HG03342 (cell line): Measurements from ENCODE around the gene DCST1.

ENCODE experiments used
- ATAC-seq: cut with Tn5 transposase; IDR thresholded peaks from one replicate; pipeline ENCODE4 v1.9.1; 2021; ENCODE audit warnings: mild to moderate bottlenecking, moderate library complexity; ENCODE audit not compliant: unreplicated experiment

Gene DCST1

DNA sequence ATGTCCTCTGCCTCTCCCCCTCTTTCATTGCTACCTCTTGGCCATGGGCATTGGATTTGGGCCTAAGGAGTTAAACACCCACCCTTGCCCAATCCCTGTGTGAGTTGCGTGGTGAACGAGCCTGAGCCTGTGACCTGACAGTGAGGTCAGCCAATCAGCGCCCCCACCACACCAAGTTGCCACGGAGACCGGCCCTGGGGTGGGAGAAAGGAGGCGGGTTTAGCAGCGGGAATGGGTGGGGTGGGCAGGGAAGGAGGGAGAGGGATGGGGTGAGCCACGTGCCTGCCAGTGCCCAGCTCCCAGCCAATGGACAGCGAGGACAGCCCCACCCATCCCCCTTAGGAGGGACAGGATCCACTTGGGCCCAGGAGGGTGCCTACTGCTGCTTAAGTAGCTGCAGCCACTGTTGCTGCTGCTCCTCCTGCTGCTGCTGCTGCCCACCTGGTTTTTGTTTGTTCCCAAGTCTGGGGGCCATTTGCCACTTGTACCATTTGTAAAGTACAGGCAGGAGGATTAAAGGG lies 21.5 kb upstream of the DCST1 start:
- ATAC-seq = no peak

DNA sequence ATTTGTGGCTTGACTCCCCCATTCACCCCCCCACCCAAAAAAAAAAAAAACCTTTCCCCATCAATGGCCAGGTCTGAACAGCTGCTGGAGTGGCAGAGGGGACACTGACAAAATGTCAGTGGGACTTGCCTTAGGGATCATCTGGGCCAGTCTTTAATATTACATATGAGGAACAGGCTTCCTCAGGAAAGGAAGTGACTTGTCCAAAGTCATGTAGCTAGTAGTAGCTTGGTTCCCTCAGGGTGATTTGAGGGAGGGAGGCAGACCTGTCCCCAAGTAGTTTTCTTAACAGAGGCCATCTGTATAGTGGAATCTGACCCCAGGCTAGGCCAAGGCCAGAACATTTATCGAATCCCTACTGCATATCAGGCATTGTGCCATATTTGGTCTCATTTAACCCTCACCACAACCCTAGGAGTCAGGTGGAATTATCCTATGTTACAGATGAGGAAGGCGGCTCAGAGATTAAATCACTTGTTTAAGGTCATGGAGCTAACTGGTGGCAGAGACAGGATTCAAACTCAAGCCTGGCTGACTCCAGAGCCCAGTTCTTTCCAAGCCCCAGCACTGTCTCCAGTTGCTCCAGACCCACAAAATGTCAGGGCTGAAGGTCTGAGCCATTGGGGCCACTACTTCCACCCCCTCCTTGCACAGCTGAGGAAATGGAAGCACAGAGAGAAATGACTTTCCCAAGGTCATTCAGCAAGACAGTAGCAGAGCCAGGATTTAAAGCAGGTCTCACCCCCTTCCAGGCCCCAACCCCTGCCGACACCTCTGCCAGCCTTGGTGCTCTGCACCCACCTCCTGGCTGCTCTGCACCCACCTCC lies 20.6 kb upstream of the DCST1 start:
- ATAC-seq = no peak

DNA sequence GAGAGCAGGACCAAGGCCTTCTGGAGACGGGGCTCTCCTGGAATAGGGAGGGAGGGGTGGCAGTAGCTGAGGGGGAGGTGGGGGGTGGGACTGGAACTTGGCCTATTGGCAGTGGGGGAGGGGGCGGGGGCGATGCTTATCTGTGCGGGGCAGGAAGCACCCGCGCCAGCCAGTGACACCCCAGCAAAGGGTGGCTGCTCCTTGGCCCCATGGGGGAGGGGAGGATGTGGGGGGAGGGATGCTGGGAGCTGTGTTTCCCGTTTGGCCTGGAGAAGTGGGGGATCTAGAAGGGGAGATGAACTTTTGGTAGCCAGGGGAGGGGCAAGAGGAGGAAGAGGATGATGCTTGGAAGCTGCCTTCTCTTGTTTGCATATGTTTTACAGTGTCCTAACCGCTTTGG lies 20.0 kb upstream of the DCST1 start:
- ATAC-seq = no peak

DNA sequence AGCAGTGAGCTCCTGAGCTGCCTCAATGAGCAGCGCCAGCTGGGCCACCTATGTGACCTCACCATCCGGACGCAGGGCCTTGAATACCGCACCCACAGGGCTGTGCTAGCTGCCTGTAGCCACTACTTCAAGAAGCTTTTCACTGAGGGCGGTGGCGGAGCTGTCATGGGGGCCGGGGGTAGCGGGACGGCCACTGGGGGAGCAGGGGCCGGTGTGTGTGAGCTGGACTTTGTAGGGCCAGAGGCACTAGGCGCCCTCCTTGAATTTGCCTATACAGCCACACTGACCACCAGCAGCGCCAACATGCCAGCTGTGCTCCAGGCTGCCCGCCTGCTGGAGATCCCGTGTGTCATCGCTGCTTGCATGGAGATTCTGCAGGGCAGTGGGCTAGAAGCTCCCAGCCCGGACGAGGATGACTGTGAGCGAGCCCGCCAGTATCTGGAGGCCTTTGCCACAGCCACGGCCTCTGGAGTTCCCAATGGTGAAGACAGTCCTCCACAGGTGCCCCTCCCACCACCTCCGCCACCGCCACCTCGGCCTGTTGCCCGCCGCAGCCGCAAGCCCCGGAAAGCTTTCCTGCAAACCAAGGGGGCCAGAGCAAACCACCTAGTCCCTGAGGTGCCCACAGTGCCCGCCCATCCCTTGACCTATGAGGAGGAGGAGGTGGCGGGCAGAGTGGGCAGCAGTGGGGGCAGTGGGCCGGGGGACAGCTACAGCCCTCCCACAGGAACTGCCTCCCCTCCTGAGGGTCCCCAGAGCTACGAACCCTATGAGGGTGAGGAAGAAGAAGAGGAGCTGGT lies 18.7 kb upstream of the DCST1 start:
- ATAC-seq = no peak

DNA sequence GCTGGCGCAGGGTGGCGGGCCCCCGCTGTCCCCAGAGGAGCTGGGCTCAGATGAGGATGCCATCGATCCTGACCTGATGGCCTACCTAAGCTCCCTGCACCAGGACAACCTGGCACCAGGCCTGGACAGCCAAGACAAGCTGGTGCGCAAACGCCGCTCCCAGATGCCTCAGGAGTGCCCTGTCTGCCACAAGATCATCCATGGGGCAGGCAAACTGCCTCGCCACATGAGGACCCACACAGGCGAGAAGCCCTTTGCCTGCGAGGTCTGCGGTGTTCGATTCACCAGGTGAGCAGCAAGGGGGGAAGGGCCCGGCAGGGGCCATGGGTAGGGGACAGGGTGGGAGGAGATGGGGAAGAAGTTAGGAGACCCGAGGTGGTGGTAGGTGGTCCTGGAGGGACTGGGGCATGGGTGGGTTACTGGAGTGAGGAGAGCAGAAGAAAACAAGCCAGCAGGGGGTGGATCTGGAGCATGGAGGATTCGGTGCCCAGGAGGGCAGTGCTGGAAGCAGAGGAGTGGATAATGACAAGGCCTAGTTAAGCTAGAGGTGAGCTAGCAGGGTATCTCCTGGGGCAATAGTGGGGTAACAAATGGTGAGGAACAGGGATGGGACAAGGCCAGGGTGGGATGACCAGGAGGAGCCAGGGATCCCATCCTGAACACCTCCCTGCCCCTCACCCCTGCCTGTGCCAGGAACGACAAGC lies 17.9 kb upstream of the DCST1 start:
- no peak for ATAC-seq

DNA sequence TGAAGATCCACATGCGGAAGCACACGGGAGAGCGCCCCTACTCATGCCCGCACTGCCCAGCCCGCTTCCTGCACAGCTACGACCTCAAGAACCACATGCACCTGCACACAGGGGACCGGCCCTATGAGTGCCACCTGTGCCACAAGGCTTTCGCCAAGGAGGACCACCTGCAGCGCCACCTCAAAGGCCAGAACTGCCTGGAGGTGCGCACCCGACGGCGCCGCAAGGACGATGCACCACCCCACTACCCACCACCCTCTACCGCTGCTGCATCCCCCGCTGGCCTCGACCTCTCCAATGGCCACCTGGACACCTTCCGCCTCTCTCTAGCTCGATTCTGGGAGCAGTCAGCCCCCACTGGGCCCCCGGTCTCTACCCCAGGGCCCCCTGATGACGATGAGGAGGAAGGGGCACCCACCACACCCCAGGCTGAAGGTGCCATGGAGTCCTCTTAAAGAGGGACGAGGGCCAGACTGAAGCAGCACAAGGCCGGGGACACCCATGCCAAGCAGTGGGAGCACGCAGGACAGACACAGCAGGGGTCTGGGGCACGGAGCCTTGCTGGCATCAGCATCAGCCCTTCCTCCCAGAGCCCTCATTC lies 17.3 kb upstream of the DCST1 start:
- ATAC-seq = no peak

DNA sequence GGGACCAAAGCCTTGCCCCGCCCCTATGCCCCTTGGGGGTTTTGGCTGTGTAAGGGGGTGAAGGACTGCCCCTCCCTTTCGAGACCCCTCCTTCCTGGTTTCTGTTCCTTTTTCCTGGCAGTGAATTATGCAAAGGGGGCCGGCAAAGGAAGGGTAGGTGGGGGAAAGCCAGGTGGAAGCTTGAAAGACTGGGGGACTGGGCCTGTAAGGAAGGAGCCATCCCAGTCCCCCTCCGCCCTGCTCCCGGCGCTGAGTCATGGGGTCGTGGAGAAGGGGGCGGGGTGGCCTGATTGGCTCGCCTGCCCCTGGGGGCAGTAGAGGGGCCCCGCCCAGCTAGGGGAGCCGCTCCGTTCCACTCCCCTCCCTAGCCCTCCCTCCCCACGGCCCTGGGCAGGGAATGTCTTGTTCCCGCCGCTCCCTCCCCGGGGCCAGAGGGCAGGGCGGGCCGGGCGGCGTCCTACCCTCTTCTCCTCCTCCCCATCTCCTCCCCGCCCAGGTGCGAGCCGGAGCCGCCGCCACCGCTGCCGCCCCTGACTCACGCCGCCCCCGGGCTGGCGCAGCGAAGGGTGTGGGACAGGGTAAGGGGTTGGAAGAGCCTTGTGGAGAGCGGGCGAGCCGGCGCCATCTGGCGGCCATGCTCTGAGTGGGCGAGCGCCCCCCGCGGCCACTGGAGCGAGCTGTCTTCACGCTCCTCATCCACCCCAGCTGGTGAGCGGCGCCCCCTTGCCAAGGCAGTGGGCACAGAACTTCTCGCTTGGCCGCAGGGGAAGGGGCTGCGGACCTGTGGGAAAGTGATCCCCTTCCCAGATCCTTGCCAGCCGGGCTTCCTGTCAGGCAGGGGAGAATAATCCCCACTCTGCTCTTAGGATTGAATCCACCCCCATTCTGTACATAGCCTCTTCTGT lies 16.3 kb upstream of the DCST1 start:
- peak; percentile 64 for ATAC-seq

DNA sequence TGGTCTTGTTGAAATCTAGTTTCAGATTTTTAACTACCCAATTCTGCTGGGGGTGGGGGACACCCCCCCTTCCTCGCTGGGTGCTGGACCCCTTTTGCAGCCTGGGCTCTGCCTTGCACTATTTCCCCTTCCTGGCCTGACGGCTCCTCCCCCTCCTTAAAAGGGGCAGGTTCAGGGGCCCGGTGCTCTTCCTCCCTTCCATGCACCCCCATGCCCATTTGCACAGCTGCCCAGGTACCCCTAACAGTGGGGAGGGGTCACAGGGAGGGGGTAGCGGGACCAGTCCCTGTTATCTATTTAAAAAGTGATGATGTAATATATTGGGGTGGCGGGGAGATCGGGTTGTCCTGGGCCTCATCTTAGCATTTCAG lies 15.7 kb upstream of the DCST1 start:
- peak; percentile 16 for ATAC-seq

DNA sequence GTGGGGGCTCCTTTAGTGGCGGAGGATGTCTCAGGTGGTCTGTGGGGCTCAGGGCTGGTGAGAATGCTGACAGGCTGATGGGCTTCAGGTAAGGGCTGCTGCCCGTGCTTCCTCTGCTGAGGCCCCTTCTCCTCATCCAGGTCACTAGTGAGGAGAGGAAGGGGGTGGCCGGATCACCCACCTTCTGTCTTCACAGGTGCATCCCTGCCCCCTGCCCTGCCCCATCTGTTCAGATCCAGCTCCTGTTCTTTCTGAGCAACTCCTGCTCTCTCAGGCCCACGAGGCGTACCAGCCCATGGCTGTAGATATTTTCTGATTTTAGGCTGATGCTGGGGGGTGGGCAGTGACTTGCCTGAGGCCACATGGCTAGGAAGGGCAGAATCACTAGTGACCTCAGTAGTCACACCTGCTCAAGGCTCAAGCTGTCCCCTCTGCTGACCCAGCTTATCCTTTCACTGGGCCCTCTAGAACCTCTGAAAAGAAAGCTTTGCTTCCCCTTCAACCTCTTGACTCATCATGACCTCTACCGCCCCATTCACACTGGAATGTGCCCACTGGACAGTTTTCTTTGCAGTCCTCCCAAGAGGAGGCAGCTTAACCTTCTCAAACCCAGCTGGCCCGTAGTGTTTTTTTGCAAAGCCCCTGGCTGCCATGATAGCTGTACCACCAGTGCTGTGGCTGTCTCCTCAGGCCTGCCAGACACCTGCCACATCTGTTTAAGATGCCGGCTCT lies 14.8 kb upstream of the DCST1 start:
- ATAC-seq = no peak

DNA sequence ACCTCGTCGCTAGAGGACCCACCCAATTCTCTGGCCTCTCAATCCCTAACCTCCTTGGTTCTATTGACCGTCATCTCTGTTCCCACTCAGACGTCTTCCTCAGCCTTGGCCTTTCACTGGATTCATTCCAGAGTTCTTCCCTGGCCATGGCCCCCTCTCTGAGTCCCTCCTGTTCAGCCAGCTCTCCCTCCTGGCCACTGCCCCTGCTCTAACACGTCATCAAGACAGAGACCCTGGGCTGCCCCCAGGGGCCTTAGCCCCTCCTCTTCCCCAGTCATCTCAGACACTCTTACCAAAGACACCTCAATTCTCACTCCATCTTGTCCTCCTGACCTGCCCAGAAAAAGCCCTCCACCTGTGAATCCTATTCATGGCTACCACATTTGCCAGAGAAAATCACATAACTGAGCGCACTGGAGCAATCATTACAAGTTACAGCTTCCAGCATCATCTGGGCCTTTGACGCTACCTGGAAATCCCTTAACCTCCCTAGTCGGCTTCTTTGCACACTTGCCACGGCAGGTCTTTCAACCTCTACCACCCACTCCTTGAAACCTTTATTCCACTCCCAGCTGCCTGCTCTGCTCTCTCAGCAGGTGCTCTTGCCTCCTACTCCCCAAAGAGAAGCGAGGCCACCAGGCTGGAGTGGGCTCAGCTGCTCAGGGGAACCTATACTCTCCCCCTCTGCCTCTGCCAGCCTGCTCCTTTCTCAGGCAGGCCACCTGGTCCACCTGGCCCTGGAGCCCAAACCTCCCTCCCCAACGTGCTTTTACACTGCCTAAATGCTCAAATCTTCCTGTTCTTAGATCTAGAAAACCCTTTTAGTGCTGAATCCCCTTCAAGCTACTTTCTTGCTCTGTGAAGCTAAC lies 14.0 kb upstream of the DCST1 start:
- no peak for ATAC-seq

DNA sequence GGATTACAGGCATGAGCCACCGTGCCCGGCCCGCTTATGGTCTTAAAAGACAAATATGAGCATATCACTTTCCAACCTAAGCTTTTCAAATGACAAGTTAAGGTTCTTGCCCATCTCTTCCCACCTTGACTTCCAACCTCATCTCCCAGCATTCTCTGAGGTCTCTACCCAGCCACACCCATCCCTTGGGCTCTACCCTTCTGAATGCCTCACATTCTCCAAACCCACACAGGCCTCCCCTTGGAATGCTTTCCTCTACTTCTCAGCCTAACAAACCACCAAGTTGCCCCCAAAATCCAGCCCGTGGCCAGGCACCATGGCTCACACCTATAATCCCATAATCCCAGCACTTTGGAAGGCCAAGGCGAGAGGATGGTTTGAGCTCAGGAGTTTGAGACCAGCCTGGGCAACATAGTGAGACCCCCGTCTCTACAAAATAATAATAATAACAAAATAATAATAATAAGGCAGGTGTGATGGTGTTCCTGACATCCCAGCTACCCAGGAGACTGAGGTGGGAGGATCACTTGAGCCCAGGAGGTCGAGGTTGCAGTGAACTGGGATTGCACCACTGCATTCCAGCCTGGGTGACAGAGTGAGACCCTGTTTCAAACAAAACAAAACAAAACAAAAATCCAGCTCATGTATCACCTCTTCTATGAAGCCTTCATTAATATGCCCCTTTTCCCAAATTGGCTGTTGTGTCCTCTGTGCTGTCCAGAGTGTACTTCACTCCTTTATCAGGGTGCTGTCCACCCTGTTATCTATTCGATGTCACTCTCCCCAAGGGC lies 11.3 kb upstream of the DCST1 start:
- no peak for ATAC-seq

DNA sequence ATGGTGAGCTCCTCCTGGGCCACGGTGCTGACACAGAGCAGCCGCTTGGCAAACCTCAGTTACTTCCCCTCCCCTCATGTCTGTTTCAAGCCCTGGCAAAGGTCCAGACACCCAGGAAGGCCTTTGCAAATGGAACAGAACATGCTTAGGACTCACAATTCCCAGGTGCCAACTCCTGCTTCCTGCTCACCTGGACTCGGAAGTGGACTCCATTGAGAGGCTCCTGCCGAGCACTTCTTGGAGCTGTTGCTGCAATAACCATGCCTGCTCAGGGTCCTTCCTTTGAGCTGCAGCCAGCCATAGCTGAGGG lies 10.7 kb upstream of the DCST1 start:
- ATAC-seq = no peak

DNA sequence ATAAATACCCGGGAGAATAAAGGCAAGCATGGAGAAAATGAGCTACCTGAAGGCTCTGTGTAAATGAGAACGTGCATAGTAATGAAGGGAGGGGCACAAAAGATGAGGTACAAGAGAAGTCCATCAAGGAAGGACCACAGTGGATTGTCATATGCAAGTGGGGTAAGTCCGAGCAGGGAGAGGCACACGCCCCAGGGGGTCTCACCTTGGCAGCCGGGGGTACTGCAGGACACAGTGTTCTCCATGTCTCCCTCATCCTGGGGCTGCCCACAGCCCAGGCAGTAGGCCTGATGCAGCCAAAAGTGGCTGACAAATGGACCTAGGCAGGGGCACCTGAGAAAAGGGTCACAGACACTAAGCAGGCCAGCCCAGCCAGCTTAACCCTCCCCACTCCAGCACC lies 10.0 kb upstream of the DCST1 start:
- ATAC-seq = no peak

DNA sequence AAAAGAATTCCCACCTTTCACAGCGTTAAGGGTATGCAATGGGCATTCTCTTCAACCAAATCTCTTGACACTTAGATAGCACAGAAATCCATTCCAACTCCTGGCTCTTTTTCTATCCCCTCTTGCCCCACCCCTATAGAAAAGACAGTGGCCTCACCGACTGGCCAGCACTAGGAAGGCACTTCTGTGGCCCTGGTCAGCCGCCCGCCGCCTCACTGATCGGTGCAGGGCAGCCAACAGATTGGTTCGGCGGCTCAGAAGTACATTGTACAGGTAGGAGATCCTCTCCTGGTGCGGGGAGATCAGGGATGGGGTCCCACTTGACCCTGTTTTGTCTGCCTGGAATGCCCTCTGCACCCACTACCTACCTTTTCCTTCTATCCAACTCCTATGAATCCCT lies 9.3 kb upstream of the DCST1 start:
- ATAC-seq = no peak

DNA sequence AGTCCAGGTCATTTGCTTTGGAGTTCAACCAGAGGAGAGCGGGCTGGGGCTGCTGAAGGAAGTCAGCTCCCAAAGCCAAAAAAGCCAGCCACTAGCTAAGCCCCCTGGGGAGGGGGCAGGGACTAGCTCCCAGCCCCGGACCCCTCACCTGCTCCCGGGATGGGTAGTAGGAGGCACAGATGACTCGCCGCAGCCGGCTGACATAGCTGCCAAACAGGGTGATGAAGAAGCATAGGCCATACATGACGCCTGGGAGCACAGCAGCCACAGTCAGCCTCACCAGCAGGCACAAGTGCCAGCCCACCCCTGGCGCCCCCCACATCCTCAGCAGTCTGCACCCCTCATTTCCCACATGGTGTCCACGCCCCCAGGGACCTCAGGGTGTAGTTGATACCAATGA lies 7.5 kb upstream of the DCST1 start:
- ATAC-seq = no peak

DNA sequence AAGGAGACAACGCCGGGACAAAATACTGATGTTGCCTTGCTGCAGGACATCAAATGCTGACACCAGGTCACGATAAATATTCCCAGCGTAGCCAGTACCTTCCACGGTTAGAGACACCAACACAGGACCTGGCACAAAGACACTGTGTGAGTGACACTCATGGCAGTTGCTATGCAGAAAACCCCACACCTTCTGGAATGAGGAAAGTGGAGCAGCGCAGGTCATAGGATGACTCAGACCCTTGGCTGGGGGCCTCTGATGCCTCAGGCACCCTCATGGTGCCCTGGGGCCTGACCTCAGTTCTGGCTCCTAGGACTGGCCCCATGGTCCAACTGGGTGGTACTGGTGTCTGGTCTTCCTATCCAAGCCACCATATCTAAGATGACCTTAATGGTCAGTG lies 7.0 kb upstream of the DCST1 start:
- no peak for ATAC-seq

DNA sequence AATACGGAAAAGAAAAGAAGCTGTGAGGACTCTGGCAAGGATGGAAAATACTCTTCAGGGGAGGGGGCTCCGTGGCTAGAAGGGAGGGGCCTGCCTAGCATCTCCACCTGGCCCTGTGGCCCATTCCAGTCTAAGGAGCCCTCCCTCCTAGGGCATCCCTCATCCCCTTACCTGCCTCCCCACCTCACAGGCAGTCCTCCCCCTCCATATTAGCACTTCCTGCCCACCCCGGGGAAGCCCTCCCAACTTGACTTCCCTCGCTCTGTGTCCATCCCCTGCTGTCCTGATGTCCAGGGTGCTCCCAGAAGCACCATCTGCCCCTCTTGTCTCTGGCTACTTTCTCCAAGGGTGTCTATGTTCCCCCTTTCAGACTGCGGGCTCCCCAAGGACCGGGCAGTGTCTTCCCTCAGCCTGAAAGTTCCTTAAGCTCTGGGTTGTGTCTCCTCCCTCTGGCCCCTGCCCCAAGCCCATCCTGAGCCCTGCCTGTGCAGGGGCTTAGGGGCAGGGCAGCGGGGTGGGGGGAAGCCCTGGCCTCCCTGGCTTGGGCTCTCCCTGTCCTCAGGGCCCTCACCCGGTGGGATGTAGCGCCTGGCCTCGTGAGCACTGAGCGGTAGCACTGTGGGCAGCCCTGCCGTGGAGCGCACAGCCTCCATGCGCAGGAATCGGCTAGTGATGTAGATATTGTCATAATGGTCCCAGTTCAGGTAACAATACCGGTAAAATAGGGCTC lies 3.9 kb upstream of the DCST1 start:
- no peak for ATAC-seq
